ENCODE results near the gene TRPV4.

The TRPV4 gene

GRCh38 chr12:109781668-109782325 is 51.4 kb downstream of the TRPV4 start:
- no peak for TF ChIP-seq CTCF (conservative IDR thresholded peaks at IDR 0.05)
- H3K27ac ChIP-seq: no peak overlapping the region

GRCh38 chr12:109779382-109779781 is 53.8 kb downstream of the TRPV4 start:
- H3K27ac ChIP-seq: no peak overlapping the region
- TF ChIP-seq CTCF (conservative IDR thresholded peaks at IDR 0.05): no peak; the same call in 1 of the 2 replicates

- H3K27ac ChIP-seq: no peak overlapping the region
- no peak for TF ChIP-seq CTCF (conservative IDR thresholded peaks at IDR 0.05)
These were observed 54.5 kb downstream of the TRPV4 start for GRCh38 chr12:109778684-109779083.

GRCh38 chr12:109777544-109777943 is 55.7 kb downstream of the TRPV4 start:
- H3K27ac ChIP-seq: no peak overlapping the region
- no peak for TF ChIP-seq CTCF (conservative IDR thresholded peaks at IDR 0.05)

- no peak overlapping the region for H3K27ac ChIP-seq
- TF ChIP-seq CTCF (conservative IDR thresholded peaks at IDR 0.05): no peak
These were observed 56.6 kb downstream of the TRPV4 start for GRCh38 chr12:109776624-109777023.

- TF ChIP-seq CTCF (conservative IDR thresholded peaks at IDR 0.05): peak; percentile 97
- no peak overlapping the region for H3K27ac ChIP-seq
These were observed 57.9 kb downstream of the TRPV4 start for GRCh38 chr12:109775172-109775881.

- H3K27ac ChIP-seq: peak overlapping the region; percentile 71
- TF ChIP-seq CTCF (conservative IDR thresholded peaks at IDR 0.05): no peak
These were observed 59.7 kb downstream of the TRPV4 start for GRCh38 chr12:109773384-109774011.
